HG03378 (cell line): ENCODE results near the gene FAM193A.
A peak's percentile ranks its signal among the peaks of the same experiment; 100 is the strongest.
"Not testable (repeated sequence)": the region's sequence is repeated elsewhere in the genome, so short reads cannot be mapped to it uniquely, and the experiment has no call there.

Experiments
- ATAC-seq: cut with Tn5 transposase; IDR thresholded peaks from one replicate; pipeline ENCODE4 v1.9.1; 2021; ENCODE audit warnings: mild to moderate bottlenecking, moderate library complexity; ENCODE audit not compliant: unreplicated experiment

Gene FAM193A

DNA sequence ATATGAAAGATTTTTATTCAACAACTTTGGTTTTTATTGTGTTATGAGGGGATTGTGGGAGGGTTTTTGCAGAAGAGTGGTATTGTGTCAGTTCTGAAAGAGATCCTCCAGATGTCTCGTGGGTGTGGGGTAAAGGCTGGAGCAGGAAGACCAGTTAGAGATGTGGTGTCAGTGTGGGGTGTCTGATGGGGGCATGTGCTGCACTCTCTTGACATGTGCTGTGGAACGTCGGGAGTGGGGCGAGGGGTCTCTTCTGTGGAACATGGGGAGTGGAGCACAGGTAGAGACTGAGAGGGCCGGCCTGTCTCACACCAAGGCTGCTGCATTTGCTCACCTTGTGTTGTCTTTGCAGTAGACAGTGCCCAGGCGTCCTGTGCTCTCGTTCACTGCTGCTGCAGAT lies 37.6 kb downstream of the FAM193A start:
- no peak for ATAC-seq

- ATAC-seq: no peak
Observed at GRCh38 chr4:2574863-2575262, 38.4 kb downstream of the FAM193A start.

- no peak for ATAC-seq
Observed at GRCh38 chr4:2576290-2576689, 39.8 kb downstream of the FAM193A start.

DNA sequence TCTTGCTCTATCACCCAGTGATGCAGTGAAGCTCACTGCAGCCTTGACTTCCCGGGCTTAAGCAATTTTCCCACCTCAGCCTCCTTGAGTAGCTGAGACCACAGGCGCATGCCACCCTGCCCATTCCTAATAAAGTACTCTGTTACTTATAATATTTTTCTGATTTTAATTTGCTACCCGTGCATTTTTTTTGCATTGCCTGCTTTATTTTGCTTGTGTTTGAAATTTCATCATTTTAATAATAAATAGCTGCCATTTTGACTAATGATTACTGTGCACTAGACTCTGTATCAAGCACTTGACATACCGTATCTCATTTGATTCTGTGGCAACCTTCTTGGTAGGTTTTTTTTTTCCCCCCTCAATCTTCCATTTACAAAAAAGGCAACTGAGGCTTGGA lies 41.7 kb downstream of the FAM193A start:
- no peak for ATAC-seq

DNA sequence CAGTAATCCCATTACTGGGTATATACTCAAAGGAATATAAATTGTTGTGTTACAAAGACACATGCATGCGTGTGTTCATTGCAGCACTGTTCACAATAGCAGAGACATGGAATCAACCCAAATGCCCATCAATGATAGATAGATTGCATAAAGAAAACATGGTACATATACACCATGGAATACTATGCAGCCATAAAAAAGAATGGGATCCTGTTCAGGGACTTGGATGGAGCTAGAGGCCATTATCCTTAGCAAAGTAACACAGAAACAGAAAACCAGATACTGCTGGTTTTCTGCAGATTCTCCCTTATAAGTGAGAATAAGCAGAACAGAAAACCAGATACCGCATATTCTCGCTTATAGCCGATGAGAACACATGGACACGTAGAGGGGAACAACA lies 43.5 kb downstream of the FAM193A start:
- no peak for ATAC-seq

GRCh38 chr4:2583092-2583491 lies 46.6 kb downstream of the FAM193A start:
- no peak for ATAC-seq

GRCh38 chr4:2583517-2583916 lies 47.1 kb downstream of the FAM193A start:
- ATAC-seq: no peak

DNA sequence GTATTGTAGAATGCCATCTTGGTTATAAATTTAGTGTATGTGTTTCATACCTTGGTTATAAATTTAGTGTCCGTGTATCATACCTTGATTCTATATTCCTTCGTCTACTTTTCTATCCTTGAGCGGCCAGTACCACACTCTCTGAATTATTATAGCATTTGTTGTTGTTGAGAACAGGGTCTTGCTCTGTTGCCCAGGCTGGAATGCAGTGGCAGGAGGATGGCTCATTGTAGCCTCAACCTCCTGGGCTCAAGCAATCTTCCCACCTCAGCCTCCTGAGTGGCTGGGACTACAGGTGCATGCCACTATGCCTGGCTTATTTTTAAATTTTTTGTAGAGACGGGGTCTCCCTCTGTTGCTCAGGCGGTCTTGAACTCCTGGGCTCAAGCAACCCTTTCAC lies 50.1 kb downstream of the FAM193A start:
- ATAC-seq: no peak

GRCh38 chr4:2587213-2587823 lies 50.9 kb downstream of the FAM193A start:
- ATAC-seq: no peak

DNA sequence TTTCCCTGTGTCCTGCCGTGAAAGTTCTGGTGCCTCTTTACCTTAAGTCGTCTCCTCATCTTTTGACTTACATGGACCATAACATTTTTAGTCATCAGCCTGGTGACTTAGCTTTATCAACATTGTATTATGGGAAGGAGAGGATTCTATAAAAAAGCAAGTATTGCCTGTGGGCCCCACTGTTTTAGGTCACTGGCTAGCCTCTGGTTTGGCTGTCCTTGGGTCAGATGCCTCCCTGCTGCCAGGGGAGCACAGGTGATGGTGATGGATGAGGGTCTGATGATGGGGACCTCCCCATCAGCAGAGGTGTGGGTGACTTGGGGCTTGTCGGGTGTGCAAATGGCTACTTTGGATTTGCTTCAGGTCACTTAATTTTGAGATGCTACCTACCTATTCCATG lies 51.8 kb downstream of the FAM193A start:
- ATAC-seq: no peak

GRCh38 chr4:2591189-2591588 lies 54.7 kb downstream of the FAM193A start:
- ATAC-seq: no peak

GRCh38 chr4:2592014-2592413 lies 55.6 kb downstream of the FAM193A start:
- not testable (repeated sequence) for ATAC-seq

GRCh38 chr4:2592572-2592971 lies 56.1 kb downstream of the FAM193A start:
- no peak for ATAC-seq

DNA sequence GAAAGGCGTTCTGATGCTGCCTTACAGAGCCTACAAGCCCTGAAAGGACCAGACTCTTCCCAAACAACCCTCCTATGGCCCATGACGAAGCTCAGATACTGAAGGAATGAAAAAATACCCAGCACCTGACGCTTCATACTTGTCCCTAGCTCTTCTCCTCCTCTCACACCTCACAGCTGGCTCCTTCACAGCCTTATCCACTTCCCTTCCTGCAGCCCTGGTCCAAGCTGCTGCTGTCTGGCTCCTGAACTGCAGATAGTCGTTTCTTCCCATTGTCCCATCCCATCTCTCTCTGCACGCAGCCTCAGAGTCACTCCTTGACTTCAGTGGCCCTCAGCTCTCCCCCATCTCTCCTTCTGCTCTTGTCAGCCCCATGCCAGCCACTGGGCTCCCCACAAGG lies 56.6 kb downstream of the FAM193A start:
- ATAC-seq: no peak

DNA sequence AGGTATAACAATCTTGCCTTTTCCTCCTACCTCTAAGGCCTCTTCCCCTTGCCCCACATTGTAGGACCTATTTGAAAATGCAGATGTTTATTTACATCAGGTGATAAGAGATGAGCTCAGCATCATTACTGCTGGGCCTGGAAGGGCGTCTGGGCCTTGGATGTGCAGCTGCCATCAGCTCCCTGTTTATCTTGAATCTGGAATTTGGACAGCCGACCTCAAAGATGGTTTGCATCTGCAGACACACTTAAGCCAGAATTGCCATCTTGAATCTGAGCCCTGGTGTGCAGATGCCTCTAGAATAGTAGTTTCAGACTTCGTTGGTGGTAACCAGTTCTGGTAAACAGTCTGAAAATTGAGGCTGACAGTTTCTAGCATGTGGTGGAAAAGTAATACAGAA lies 59.0 kb downstream of the FAM193A start:
- no peak for ATAC-seq

DNA sequence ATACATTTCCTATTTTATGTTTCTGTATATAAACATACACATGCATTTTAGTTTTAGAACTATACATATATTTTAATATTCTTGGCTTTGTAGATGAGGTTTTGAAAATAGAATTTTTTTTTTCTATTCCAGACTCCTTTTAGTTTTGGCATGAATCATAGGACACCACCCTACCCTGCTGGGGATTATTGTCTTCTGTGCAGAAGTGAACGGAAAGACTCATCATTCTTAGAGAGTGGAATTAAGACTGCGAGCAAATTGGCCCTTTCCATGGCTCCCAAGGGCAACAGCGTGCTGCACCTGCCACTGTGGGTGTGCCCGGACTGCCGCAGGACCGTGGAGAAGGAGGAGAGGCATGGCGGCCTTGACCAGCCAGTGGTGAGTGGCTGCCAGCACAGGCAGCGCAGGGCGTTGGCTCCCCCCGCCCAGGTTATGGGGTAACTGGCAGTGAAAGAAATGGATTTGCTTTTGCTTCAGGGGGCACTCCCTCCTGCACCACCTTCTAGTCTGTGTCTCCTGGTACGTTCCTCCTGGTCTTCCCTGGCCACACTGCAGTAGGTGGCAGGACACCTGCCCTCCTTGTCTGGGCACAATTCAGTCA lies 59.6 kb downstream of the FAM193A start:
- ATAC-seq: no peak

DNA sequence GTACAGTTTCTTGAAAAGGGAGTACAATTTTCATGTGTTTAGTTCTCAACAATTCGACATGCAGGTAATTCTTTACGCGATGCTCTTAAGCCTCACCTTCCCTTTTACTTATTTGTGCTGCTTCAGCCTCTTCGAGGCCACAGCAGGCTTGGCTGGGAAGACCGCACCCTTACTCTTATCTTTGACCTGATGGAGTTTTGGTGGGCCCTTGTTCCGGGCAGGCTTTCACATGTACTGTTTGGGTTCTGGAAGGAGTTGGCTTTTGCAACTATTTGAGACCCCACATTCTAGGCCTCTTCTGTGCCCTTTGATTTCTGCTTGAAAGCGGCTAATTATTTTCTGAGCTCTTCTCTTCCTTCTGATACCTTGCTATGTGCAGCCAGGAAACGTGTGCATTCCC lies 60.2 kb downstream of the FAM193A start:
- no peak for ATAC-seq

- peak; percentile 80 for ATAC-seq
Observed at GRCh38 chr4:2598511-2599303, 62.3 kb downstream of the FAM193A start.

GRCh38 chr4:2599304-2599654 lies 62.8 kb downstream of the FAM193A start:
- no peak for ATAC-seq

DNA sequence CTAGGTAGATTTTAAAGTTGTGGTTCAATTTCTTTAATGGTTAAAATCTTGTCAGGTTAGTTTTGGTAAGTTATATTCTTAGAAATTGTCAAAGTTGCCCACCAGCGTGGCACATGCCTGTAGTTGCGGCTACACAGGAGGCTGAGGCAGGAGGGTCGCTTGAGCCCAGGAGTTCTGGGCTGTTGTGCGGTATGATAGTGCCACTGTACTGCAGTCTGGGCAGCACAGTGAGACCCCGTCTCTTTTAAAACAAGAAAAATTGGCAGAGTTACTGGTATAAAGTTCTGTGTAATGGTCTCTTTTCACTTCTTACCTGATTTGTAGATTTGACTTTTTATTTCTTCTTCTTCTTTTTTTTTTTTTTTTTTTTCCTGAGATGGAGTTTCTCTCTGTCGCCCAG lies 64.4 kb downstream of the FAM193A start:
- no peak for ATAC-seq

DNA sequence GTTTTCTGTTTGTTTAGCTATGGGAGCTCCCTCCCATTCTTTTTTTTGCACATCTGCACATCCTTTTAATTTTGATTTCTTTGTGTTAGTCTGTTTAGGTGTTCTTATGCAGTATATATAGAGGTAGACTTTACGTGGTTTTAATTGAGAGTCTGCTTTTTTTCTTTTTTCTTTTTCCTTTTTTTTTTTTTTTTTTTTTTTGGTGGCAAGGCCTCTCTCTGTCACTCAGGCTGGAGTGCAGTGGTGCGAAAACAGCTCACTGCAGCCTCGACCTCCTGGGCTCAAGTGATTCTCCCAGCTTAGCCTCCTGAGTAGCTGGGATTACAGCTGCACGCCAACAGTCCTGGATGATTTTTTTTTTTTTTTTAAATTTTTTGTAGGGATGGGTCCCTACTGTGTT lies 68.2 kb downstream of the FAM193A start:
- ATAC-seq: no peak

DNA sequence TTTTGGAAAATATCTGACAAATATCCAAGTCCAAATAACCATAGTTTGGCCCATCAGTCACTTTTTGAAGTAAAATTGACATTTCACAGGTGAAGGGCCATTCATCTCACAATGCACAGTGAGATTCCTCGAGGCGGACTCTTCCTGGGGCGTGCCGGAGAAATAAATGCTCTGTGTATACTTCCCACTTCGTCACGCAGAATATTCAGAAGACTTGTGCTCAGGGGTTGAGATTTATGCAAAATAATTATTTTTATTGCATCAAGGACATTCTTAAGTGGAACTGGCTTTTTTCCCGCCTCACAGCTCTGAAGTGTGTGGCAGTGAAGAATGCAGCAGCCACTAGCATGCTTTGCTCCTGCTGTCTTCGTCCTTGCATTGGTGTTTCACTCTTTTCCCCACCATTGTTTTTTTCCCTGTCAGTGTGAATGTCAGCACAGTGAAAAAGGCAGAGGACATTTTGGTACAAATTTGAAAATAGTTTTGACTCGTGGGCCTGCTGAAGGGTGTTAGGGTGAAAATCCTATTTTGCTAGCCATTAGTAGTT lies 70.6 kb downstream of the FAM193A start:
- ATAC-seq: no peak
